Measurements from ENCODE around the gene GARRE1. TPM values are rescaled to one million over a fixed set of nuclear protein-coding genes. Genes with fewer than 3 reads are reported as not detected.
A peak's percentile ranks its signal among the peaks of the same experiment; 100 is the strongest.

The GARRE1 gene
- total RNA-seq, 1 donor from 2014 or later, result 26.8 TPM

- DNase-seq (ENCODE audit: low read depth in 2 of 2), result no peak
Measured at GRCh38 chr19:34288381-34288780, 34.0 kb downstream of the GARRE1 start.

GRCh38 chr19:34291235-34291634 is 36.9 kb downstream of the GARRE1 start:
- no peak for DNase-seq (ENCODE audit: low read depth in 2 of 2)

GRCh38 chr19:34295103-34295502 is 40.7 kb downstream of the GARRE1 start:
- DNase-seq (ENCODE audit: low read depth in 2 of 2), result no peak

- no peak for DNase-seq (ENCODE audit: low read depth in 2 of 2)
Measured at GRCh38 chr19:34298891-34299520, 44.7 kb downstream of the GARRE1 start.

- peak in 1 of 2 donors; percentile 20 for DNase-seq (ENCODE audit: low read depth in 2 of 2)
Measured at GRCh38 chr19:34299576-34299975, 45.2 kb downstream of the GARRE1 start.

- no peak for DNase-seq (ENCODE audit: low read depth in 2 of 2)
Measured at GRCh38 chr19:34300380-34300779, 46.0 kb downstream of the GARRE1 start.

GRCh38 chr19:34300962-34301361 is 46.6 kb downstream of the GARRE1 start:
- no peak for DNase-seq (ENCODE audit: low read depth in 2 of 2)

Other genes with a start within 250 kb of the GARRE1 start
- 91.1 and 131 TPM in 2 replicates for gene LSM14A, start 82.0 kb upstream of the GARRE1 start, total RNA-seq
- 84.9 and 90.0 TPM in 2 replicates for gene GPI, start 110.6 kb downstream of the GARRE1 start, total RNA-seq
- gene PDCD2L, start 149.8 kb downstream of the GARRE1 start, total RNA-seq, result 9.2 and 12.7 TPM in 2 replicates
- 70.0 and 92.3 TPM in 2 replicates for gene UBA2, start 173.8 kb downstream of the GARRE1 start, total RNA-seq
- gene WTIP, start 227.2 kb downstream of the GARRE1 start, total RNA-seq, result 22.2 and 48.0 TPM in 2 replicates